ENCODE measurements around the gene KIF6.

DNA sequence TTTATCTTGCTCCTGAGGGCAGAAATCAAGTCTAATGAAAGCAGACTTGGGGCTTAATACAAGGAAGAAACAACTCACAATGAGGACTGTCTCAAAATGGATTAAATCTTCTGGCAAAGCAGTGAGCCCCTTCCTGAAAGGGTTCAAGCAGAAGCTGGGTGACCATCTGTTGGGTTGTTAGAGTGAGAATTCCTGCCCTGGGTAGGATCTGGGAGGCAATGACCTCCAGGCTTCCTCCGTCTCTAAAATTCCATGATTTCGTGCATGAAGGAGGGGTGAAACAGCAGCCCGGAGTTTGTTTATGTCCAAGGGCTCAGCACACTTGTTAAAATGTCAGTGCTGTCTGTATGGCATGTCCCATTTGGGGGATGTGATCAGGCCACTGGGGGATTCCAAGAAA, 338.7 kb downstream of the KIF6 start:
- TF ChIP-seq CTCF (IDR thresholded peaks at IDR 0.05) = no peak
- no peak for TF ChIP-seq POLR2A (IDR thresholded peaks at IDR 0.05)
- no peak for TF ChIP-seq POLR2AphosphoS5 (IDR thresholded peaks at IDR 0.05)
- TF ChIP-seq EP300 (IDR thresholded peaks at IDR 0.05) = no peak

All from gastroesophageal sphincter (tissue), 3 donors.